HG02798 (cell line): ENCODE data around the gene AMZ2.
"Not testable (repeated sequence)": the region's sequence is repeated elsewhere in the genome, so short reads cannot be mapped to it uniquely, and the experiment has no call there.

Source experiments
- ATAC-seq: cut with Tn5 transposase; IDR thresholded peaks from one replicate; pipeline ENCODE4 v1.9.1; 2021; ENCODE audit warnings: mild to moderate bottlenecking; ENCODE audit not compliant: unreplicated experiment, poor library complexity

The AMZ2 gene

DNA sequence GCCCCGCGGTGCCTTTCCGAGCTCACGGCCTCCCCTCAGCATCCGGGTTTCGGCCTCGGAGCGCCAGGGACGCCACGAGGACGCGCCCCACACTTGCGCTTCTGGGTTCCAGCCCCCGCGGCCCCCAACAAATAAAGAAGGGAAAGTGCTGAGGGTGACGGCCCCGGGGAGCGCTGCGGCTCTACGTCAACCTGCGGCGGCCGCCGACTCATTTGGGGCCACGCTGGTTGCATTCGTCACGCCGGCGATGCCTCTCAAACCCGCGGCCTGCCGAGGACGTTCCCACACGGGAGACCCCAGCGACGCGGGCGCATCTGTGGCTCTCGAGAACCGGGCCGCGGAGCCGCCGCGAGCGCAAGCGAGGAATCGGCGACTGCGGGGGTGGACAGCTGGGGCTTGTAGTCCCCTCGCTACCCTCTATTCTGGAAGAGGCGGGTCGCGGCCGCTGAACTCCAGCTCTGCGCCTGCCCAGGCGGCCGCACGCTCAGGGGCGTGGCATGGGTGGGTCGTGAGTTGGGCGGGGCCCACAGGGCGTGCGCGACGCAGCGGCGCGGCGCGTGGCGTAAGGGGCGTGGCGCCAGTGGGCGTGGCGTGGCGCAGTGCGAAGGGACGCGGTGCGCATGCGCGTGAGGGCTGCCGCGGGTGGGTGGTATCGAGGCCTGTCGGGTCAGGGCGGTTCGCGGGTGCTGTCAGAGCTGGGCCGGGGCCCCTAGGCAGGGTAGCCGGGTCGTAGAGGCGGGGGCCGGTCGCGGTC lies at the start of gene AMZ2:
Gene AMZ2, plus strand, starts transcription at position 599 of the 754 bp plus-strand sequence. CDS start 2,145 bp downstream, outside the sequence.
- ATAC-seq: peak; percentile 92

GRCh38 chr17:68198931-68199836 lies 48.7 kb upstream of the AMZ2 start:
- ATAC-seq: no peak

DNA sequence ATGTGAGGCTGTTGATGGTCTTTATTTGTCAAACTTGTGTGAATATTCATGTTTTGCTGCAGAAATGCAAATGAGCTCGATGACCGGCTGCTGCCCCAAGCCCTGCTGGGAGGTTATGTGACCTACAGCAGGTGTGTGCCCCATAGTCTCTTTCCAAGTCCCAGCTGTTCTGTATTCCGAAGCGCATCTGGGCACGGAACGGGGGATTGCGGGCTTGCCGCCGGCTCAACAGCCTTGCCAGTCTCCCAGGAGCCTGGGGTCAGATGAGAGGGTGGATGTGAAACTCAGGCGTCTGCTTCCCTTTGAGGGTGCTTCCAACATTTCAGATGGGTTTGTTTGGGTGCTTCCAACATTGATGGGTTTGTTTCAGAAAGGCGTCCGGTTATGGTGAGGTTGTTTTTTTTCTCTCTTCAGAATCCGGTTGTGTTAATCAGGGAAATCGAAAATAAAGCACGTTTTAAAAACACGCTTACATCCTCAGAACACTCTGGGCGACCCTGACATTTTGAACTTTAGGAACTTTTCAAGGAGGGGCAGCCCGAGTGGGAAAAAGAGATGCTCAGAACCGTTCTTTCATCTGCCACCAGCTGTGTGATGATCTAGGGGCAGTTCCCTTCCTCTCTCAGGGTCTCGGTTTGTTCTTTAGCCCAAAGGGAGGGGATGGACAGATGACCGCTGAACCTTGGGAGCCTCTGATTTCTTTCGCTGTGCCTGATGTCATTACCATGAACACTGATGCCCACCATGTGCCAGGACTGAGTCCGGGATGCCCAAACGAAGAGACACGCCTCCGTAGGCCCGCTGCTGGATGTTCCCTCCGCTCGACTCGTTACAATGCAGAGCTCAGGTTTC lies 47.8 kb upstream of the AMZ2 start:
- no peak for ATAC-seq

GRCh38 chr17:68200689-68201417 lies 47.0 kb upstream of the AMZ2 start:
- ATAC-seq: peak; percentile 37

DNA sequence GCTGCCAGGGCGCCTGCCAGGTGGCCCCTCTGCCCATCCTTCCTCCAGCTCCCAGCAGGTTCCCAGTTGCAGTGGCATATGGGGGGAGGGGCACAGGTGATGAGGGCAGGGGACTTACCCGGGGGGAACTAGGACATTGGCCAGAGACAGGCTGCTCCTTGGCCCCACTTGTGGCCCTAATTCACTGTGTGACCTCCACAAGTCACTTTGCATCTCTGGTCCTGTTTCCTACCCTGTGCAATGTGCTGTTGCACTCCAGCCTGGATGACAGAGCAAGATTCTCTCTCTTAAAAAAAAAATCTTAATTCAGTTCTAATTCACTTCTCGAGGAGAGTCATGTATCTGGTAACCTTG lies 46.4 kb upstream of the AMZ2 start:
- ATAC-seq: not testable (repeated sequence)

DNA sequence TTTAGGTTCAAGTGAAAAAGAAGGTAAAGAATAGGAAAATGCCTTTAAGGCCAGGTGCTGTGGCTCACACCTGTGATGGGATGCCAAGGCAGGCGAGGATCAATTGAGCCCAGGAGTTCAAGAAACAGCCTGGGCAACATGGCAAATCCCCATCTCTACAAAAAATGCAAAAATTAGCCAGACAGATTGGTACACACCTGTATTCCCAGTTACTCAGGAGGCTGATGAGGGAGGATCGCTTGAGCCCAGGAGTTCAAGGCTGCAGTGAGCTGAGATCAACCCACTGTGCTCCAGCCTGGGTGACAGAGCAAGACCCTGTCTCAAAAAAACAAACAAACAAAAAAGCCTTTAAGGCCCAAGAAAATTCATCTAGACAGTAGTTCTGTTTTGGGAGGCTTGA lies 45.5 kb upstream of the AMZ2 start:
- ATAC-seq: not testable (repeated sequence)

- no peak for ATAC-seq
Measured at GRCh38 chr17:68204736-68205135, 43.1 kb upstream of the AMZ2 start.

- ATAC-seq: peak; percentile 91
Measured at GRCh38 chr17:68205251-68205807, 42.5 kb upstream of the AMZ2 start.

GRCh38 chr17:68205808-68206720 lies 41.8 kb upstream of the AMZ2 start:
- peak; percentile 33 for ATAC-seq

DNA sequence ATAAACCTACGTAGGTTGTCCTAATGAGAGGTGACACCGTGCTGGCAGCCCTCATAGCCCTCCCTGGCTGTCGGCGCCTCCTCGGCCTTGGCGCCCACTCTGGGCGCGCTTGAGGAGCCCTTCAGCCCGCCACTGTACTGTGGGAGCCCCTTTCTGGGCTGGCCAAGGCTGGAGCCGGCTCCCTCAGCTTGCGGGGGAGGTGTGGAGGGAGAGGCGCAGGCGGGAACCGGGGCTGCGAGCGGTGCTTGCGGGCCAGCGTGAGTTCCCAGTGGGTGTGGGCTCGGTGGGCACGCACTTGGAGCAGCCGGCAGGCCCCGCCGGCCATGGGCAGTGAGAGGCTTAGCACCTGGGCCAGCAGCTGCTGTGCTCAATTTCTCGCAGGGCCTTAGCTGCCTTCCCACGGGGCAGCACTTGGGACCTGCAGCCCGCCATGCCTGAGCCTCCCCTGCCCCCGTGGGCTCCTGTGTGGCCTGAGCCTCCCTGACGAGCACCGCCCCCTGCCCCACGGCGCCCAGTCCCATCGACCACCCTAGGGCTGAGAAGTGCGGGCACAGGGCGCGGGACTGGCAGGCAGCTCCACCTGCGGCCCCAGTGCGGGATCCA lies 40.1 kb upstream of the AMZ2 start:
- no peak for ATAC-seq

DNA sequence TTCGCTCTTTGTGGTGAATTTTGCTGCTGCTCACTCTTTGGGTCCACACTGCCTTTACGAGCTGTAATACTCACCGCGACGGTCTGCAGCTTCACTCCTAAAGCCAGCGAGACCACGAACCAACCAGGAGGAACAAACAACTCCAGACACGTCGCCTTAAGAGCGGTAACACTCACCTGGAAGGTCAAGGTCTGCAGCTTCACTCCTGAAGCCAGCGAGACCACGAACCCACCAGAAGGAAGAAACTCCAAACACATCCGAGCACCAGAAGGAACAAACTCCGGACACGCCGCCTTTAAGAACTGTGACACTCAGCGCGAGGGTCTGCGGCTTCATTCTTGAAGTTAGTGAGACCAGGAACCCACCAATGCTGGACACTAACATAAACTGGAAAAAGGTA lies 39.2 kb upstream of the AMZ2 start:
- ATAC-seq: not testable (repeated sequence)

DNA sequence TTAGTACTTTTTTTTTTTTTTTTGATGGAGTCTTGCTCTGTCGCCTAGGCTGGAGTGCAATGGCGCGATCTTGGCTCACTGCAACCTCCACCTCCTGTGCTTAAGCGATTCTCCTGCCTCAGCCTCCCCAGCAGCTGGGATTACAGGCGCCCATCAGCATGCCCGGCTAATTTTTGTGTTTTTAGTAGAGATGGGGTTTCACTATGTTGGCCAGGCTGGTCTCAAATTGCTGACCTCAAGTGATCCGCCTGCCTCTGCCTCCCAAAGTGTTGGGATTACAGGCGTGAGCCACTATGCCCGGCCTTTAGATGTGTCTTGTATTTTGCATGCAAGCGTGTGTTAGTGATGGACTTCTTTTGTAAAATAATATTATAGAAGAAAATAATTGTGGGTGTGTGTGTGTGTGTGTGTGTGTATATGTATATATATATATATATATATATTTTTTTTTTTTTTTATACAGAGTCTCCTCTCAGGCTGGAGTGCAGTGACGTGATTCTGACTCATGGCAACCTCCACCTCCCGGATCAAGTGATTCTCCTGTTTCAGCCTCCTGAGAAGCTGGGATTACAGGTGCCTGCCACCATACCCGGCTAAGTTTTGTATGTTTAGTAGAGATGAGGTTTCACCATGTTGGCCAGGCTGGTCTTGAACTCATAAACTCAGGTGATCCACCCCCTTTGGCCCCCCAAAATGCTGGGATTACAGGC lies 38.5 kb upstream of the AMZ2 start:
- ATAC-seq: not testable (repeated sequence)

- no peak for ATAC-seq
Measured at GRCh38 chr17:68210570-68211315, 37.1 kb upstream of the AMZ2 start.

GRCh38 chr17:68213428-68214411 lies 34.1 kb upstream of the AMZ2 start:
- not testable (repeated sequence) for ATAC-seq

GRCh38 chr17:68215453-68215852 lies 32.4 kb upstream of the AMZ2 start:
- not testable (repeated sequence) for ATAC-seq

DNA sequence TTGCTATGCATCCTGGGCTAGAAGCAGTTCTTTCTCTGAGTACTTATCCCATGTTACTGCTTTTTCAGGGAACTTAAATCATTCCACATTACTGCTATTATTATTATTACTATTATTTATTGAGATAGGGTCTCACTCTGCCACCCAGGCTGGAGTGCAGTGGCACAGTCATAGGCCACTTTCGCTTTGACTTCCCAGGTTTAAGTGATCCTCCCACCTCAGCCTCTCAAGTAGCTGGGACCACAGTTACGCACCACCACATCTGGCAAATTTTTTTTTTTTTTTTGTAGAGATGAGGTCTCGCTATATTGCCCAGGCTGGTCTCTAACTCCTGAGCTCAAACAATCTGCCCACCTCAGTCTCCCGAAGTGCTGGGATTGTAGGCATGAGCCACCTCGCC lies 28.4 kb upstream of the AMZ2 start:
- not testable (repeated sequence) for ATAC-seq
